IPS-18c (cell line): ENCODE data around the gene XRCC4.

Experiments
- H3K4me3 ChIP-seq: 2 replicates; pipeline ENCODE4 v1.7.0; 2013; ENCODE audit warnings: low read depth, mild to moderate bottlenecking, low read length, moderate library complexity; ENCODE audit not compliant: insufficient read depth
- H3K9me3 ChIP-seq: one replicate; pipeline ENCODE4 v1.6.1; 2013; ENCODE audit warnings: mild to moderate bottlenecking, low read length, moderate library complexity; ENCODE audit not compliant: control insufficient read depth, insufficient read depth

Gene XRCC4

DNA sequence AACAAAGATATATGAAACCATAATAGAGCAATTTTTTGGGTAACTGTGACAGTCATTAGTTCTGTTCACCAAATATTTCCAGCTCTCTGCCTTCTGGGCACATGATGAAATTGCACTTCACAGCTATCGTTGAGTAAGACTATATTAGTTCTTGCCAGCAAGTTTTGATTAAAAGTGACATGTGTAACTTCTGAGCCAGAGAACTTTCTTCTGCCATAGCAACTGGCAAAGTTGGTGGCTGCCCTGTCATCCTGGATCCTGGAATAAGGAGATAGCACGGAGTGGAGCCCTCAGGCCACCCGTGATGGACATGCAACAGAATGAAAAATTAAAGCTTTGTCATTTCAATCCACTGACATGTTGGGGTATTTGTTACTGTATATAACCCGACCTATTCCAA, 199.8 kb downstream of the XRCC4 start:
- Histone ChIP-seq H3K9me3 (no peaks in the 10 kb centered on the region), H3K4me3 (no peak overlapping the region)

DNA sequence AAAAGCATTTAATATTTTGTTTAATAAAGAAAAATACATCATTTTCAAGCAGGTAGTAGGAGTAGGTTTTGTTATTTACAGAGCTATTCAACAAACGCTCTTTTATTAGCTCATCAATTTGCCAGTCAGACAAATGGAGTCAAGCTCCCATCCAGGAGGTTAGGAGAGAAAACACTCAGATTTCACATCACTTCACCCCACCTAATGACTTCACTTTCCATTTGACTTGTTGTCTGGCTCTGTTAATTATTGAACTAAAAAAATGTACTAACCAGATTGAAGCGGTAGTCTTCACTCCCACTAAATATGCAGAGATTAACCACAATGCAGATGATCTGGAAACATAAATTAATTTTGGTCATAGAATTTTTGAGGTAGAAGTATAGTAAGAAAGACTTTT, 200.6 kb downstream of the XRCC4 start:
- Histone ChIP-seq H3K4me3 (no peak overlapping the region), H3K9me3 (no peaks in the 10 kb centered on the region)

DNA sequence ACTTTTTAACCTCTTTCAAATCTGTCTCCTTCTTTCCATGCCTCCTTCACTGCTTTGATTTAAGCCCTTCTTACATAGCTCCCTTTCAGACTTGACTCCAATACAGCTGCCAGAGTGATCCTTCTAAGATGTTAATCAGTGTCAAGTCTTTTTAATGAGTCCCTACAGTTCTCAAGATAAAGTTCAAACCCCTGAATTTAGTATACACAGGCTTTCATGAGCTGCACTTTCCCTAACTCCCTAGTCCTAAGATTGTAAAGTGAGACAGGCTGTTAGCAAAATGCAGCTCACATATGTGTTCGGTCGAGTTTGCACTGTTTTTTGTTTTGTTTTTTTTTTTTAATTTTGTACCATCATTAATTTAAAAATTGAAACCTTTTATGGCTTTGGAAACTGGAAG, 203.8 kb downstream of the XRCC4 start:
- Histone ChIP-seq H3K4me3 (no peak overlapping the region), H3K9me3 (no peaks in the 10 kb centered on the region)

DNA sequence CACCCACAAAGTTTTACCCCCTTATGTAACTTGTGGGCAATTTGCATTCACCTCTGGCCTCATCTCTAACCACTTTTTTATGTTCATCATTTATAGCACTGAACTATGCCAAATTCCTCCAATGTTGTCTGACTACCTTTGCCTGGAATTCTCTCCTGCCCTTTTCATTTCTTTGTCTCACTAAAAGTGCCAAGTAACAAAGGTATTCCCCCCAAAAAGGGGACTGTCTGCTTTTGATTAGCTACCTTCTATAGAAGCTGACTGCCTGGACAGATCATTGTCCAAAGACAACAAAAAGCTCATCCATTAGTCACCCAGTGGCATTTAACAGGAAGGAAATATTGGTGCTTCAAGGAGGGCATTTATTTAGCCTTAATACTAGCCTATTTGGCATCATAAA, 204.3 kb downstream of the XRCC4 start:
- Histone ChIP-seq H3K4me3 (no peak overlapping the region), H3K9me3 (no peaks in the 10 kb centered on the region)

DNA sequence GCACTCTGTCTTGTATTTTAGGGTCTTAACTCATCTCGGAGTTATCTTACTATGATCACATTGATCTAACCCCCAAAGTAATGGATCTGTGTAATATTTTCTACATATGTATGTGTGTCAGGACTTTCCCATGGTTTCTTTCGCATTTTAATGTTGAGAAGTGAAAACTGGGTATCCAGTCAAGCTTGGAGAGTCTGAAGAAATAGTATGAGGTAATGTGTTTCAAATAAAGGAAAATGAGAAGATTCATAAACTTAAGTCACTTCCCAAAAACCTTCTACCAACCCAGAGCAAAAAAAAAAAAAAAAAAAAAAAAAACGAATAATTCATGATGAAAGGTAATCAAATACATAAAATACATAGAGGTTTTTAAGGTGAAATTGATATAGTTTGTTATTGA, 206.4 kb downstream of the XRCC4 start:
- H3K4me3 ChIP-seq, result no peak overlapping the region
- no peaks in the 10 kb centered on the region for H3K9me3 ChIP-seq

DNA sequence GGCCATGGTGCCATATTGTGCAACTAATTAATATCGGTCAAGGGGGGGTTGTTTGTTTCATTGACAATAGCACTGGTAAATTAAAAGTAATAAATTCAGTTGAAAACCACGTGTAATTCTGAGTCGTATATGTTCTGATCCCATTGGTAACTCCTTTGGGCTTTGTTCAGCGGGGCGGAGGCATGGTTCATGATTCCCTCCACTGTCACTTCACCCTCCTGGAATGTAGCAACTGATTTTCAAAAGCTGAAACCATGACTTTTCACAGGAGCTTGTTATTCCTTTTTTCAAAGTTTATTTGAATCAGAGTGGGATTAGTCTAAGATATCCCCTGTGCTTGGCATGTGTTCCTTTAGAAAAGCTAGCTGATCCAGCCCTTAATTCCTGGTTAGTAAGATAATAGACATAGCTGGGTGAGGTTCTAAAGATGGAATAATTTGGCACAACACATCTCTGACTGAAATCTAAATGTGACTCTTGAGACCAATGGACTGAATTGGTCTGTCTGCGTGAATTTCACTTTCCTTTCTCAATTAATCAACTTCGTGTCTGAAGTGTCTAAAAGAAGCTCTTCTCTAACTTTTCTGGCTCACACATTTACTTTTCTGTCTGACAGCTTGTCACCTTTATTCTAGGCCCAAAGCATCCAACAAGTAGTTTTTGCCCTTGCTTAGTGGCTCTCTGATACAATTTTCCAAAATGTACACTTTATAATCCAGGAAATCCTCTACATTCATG, 208.5 kb downstream of the XRCC4 start:
- H3K9me3 ChIP-seq, result no peaks in the 10 kb centered on the region
- H3K4me3 ChIP-seq, result no peak overlapping the region

DNA sequence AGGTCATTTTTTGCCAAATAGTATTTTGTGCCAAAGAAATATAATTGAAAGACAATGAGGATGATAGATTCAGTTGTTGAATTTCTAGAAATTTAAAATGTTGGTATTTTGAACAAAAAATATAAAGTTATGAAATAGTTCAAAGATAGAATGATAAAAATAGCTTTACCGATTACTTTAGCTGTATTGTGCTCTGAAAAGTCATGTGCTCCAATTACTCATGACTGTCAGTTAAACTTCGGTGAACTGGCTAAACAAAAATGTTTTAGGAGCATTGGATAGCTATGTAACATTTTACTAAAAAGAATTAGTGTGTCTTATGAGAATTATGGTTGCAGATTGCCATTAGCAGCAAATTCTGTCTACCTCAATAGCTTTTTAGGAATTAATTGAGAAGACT, 216.9 kb downstream of the XRCC4 start:
- H3K9me3 ChIP-seq, result no peaks in the 10 kb centered on the region

DNA sequence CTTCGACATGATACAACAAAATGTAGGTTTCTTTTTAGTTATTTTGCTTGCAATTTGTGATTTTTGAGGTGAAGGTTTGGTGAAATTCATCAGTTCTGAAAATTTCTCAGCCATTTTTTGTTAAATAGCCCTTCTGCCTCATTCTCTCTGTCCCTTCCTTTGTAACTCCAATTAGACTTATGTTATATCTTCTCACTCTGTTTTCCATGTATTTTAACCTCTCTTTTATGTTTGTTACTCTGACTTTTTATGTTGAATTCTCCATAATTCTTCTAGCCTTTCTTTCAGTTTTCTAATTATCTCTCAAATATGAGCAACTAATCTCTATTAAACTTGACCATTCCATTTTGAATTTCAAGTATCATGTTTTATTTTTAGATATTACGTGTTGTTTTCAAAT, 222.0 kb downstream of the XRCC4 start:
- H3K9me3 ChIP-seq, result no peaks in the 10 kb centered on the region
- H3K4me3 ChIP-seq, result no peak overlapping the region

More for the DNA sequence above, 216.9 kb downstream of the XRCC4 start:
- no peak overlapping the region for H3K4me3 ChIP-seq

DNA sequence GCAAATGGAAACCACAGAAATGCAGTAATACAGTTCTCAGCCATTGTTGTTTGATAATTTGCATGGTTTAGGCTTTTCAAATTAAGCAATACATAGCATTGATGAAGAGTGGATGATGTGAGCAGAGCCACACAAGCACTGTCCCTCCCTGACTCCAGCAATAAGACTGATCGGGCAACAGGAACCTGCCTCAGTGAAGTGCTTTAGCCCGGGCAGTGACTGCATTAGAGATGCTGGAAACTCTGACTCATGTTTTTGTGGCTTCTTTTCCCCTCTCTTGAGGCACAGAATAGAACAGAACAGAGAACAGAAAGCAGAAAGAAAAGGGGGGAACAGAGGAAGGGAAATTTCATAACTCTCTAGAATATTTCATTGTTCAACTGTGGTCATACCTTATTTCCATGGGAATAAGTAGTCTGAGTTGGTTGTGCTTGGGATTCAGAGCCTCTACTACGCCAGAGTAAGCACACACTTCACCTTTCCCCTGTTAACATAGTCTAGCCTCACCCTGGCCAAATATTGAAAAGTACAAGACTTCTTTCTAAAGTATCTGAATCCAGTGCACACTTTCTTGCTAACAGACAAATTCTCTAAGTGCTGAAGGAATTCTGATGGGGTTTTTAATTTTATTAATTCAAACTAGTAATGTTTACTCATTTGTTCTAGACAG, 229.4 kb downstream of the XRCC4 start:
- Histone ChIP-seq H3K9me3 (no peaks in the 10 kb centered on the region), H3K4me3 (no peak overlapping the region)

DNA sequence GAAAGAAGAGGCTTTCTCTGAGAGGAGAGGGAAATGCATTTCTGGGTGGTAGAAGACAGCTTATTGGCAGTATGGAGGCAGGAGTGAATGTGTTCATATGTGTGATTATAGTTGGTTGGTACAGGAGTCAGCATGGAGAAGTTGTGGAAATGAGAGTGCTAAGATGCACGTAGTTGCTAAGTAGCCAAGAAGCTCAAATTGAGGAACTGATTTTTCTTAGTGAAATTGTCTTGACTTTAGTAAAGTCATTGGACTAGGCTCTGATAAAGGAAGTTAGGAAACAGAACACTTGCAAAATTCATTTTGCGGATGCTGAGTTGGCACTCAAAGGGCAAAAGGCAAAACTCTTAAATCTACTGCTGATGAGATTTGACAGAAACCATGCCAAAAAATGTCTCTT, 235.3 kb downstream of the XRCC4 start:
- Histone ChIP-seq H3K9me3 (no peaks in the 10 kb centered on the region), H3K4me3 (no peak overlapping the region)

DNA sequence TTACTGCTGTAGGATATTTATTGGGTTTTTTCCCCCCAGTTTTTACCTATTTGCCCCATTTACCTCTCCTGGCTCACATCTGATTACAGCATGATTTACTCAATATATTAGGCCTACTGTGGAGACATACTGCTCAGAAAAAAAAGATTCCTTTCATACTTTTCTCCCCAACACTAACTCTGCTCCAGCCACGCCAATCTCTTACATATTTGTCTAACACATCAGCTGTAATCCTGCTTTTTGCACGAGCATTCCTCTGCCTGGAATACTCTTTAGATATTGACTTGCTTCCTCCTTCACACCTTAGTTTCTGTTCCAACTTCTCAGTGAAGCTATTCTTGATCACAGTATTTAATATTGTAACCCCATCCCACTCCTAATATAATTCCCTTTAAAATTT, 236.1 kb downstream of the XRCC4 start:
- H3K9me3 ChIP-seq, result no peaks in the 10 kb centered on the region
- no peak overlapping the region for H3K4me3 ChIP-seq

DNA sequence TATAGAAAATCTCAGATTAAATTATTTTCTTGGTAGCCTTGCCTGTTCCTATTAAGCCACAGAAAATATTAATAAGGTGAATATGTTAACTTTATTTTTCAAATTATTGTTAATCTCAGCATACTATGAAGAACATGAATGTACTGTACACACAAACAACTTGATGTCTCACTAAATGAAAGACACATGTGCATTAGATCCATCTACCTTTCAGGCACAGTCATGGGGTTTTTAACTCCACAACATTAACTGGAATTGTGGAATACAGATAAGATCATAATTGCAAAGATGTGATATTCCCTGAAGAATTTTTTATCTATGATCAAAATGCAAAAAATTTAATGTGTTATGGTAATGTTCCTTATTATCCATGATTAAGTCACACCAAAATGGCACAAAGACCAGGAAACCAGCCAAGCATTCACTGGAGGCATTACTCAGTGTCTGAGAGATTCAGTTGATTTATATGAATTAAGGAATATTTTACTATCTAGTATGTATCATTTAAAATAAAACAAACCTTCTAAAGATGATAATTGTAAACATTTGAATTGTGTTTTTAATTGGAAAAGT, 244.2 kb downstream of the XRCC4 start:
- no peaks in the 10 kb centered on the region for H3K9me3 ChIP-seq

DNA sequence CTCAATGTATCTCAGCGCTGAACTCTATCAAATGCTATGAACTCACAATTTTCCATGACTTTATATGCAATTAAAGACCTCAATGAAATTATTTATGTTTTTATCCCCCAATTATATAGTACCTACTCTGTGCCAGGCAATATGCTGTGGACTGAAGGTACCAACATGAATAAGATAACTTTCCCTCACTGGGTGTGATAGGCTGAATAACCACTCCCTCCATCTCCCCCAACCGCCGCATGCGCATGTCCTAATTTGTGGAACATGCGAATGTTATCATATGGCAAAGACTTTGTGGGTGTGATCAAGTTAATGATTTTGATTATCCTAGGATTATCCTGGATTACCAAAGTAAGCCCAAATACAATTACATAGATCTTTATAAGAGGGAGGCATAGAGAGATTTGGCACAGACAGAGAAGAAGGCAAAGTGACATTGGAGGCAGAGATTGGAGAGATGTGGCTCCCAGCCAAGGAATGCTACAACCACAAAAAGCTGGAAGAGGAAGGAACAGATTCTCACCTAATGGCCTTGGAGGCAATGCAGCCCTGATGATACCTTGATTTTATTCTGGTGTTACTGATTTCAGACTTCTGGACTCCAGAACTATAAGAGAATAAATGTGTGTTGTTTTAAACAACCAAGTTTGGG, 245.1 kb downstream of the XRCC4 start:
- Histone ChIP-seq H3K9me3 (no peaks in the 10 kb centered on the region), H3K4me3 (no peak overlapping the region)

More for the DNA sequence above, 244.2 kb downstream of the XRCC4 start:
- H3K4me3 ChIP-seq, result no peak overlapping the region

DNA sequence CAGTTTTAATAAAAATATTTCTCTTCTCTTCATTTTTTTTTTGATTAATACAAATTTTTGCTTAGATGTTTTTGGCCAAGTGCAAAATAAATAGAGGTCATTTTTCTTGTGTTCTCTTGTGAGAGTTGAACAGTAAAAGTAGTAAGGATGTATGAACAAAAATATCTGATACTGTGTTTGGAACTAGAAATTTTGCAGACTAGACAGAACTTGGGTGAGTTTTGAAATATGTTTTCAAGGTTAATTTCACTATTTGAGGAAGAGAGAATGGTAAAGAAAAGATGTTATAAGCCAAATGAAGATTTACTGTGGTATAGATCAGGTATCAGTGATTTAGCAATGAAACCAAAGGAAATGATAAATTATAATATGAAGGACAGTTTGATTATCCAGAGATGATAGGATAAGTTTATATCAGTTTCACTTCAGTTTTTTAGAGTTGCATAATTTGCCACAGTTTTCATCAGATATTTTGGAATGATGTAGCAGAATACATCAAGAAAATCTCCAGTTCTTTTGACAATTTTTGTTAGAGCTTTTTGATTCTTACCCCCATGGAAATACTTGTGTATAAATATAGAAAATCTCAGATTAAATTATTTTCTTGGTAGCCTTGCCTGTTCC, 246.3 kb downstream of the XRCC4 start:
- Histone ChIP-seq H3K4me3 (no peak overlapping the region), H3K9me3 (no peaks in the 10 kb centered on the region)

DNA sequence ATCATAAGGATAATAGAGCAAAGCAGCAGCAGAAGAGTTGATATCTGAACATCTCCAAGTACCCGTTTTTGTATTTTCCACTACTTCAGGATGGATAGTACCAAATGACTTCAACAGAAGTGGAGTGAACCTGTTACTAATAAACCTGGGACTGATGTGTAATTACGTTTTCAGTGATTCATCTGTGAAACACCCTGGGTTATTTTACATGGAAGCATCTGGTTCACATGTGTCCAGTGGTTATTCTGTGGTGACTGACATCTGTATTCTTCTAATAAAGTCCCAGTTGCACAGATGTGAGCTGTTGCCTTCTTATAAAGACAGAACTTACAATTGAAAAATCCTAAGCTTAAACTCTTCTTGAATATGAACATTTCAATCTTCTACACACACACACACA, 254.5 kb downstream of the XRCC4 start:
- H3K4me3 ChIP-seq, result no peak overlapping the region
- no peaks in the 10 kb centered on the region for H3K9me3 ChIP-seq

DNA sequence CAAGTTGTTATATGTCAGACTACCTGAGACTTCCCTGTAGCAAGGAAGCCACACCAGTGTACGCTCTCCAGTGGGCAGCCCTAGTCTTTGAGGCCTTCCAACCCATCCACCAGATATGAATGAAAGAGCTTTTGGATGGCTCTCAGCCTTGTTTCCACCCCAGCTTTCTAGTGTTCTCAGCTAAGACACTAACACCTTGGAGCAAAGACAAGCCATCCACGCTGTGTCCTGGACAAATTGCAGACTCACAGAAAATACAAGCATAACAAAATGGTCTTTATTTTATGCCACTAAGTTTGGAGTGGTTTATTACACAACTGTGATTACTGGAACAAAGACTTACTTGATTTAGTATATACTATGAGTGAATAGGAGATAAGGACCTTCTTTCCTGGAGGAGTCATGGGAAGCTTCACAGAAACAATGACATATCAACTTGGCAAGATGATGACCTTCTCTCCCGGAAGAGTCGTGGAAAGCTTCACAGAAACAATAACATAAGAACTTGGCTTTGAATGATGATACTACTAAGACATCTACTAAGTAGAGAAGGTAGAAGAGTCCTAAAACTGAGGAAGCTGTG, 260.2 kb downstream of the XRCC4 start:
- no peaks in the 10 kb centered on the region for H3K9me3 ChIP-seq
- no peak overlapping the region for H3K4me3 ChIP-seq

DNA sequence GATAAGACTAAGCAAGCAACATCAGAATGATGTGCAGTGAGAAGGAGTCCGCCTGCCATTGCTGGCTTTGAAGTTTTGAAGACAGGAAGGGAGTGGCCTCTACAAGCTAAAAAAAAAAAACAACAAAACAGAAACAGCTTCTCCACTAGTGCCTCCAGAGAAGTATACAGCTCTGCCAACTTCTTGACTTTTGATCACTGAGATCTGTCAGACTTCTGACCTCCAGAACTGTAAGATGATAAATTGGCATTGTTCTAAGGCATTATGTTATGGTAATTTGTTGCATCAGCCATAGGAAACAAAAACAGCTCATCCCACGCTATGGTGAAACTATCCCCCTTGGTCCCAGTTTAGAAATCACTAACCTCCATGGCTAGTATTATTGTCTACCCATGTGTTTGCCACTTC, 263.2 kb downstream of the XRCC4 start:
- Histone ChIP-seq H3K4me3 (no peak overlapping the region), H3K9me3 (no peaks in the 10 kb centered on the region)
